GM13977 (cell line): Measurements from ENCODE around the gene CACNA1D.
A peak's percentile ranks its signal among the peaks of the same experiment; 100 is the strongest.

Experiments used
- DNase-seq: peaks from one replicate; pipeline ENCODE4 v3.0.0; 2012; ENCODE audit warnings: low spot score
- CTCF ChIP-seq: IDR thresholded peaks from 2 replicates; pipeline ENCODE4 v1.5.1; 2012; ENCODE audit warnings: mild to moderate bottlenecking, control low read depth; ENCODE audit not compliant: insufficient read depth; ENCODE audit errors: extremely low read depth, missing control alignments
- in situ Hi-C: fragments of 300-500 bp; cut with MboI; formaldehyde crosslinking; loops from one replicate; pipeline ENCODE4 v1.12.0; 2022; ENCODE audit warnings: low sequenced_read_pairs, low pct_unique_long_range_greater_than_20kb, mixed read lengths, inconsistent platforms; ENCODE audit not compliant: unreplicated experiment

CACNA1D gene

GRCh38 chr3:53645754-53646153 is 151.3 kb downstream of the CACNA1D start:
- in situ Hi-C loops = no loop called here
- no peak for TF ChIP-seq CTCF
- DNase-seq = no peak

GRCh38 chr3:53646723-53647122 is 152.3 kb downstream of the CACNA1D start:
- in situ Hi-C loops = no loop called here
- no peak for TF ChIP-seq CTCF
- DNase-seq = no peak

GRCh38 chr3:53649816-53650215 is 155.4 kb downstream of the CACNA1D start:
- no peak for TF ChIP-seq CTCF
- in situ Hi-C loops = no loop called here
- no peak for DNase-seq

GRCh38 chr3:53650424-53650823 is 156.0 kb downstream of the CACNA1D start:
- no peak for TF ChIP-seq CTCF
- in situ Hi-C loops = no loop called here
- DNase-seq = peak; percentile 51

DNA sequence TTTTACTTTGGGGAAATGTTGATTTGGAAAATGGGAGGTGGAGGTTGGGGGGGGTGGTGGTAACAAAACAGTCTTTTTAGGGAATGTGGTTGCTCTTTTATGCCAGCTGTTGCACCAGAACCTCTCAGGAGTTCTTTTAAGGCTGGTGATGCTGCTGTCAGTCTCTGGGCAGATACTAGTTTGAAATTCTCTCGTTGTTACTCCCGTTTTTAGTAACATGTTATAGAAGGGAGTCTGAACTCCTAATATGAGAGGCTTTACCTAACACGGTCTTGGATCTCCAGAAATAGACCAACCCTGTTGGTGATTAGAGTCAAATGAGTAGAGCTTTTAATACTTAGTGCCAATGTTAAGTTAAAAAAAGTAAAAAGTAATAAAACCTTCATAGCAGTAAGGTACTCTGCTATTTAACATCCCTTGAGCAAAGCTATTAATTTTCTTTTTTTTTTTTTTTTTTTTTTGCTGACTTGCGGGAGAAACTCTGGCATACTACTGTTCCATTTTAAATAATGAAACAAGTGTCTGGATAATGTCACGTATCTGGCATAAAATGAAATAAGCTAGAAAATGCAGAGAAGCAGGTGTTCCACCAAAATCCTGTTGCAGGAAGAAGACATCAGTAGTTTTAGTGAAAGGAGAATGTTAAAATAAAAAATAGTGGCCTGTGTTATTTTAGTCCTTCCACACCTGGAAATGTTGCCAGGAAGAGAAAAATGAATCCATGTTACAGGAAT is 156.7 kb downstream of the CACNA1D start:
- in situ Hi-C loops = no loop called here
- TF ChIP-seq CTCF = no peak
- no peak for DNase-seq

DNA sequence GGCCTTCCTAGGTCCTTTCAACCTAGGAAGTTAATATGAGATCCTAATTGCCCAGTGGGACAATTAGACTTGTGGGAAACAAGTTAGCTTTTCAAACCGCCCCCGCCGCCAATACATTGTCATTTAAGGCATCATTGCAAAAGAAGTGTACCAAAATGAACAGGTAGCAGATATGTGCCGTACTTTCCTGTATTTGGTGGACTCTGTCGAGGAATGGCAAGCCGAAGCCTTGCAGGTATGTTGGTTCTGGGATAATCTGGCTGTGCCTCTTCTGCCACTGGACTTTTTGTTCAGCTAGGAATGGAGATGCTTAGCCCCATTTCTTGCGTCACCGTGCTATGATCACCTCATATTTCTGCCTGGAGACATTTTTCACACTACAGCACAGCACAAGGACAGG is 157.5 kb downstream of the CACNA1D start:
- in situ Hi-C loops = no loop called here
- no peak for DNase-seq
- TF ChIP-seq CTCF = no peak
